Measurements from ENCODE around the gene ATF4. TPM values are rescaled to one million over a fixed set of nuclear protein-coding genes. Genes with fewer than 3 reads are reported as not detected.
A peak's percentile ranks its signal among the peaks of the same experiment; 100 is the strongest.

ATF4 gene
- total and polyA plus RNA-seq, 2 of the 13 experiments (the other 11 are each of a cell fraction or from before 2014, with no cell fraction given): 486 to 1,297 TPM

DNA sequence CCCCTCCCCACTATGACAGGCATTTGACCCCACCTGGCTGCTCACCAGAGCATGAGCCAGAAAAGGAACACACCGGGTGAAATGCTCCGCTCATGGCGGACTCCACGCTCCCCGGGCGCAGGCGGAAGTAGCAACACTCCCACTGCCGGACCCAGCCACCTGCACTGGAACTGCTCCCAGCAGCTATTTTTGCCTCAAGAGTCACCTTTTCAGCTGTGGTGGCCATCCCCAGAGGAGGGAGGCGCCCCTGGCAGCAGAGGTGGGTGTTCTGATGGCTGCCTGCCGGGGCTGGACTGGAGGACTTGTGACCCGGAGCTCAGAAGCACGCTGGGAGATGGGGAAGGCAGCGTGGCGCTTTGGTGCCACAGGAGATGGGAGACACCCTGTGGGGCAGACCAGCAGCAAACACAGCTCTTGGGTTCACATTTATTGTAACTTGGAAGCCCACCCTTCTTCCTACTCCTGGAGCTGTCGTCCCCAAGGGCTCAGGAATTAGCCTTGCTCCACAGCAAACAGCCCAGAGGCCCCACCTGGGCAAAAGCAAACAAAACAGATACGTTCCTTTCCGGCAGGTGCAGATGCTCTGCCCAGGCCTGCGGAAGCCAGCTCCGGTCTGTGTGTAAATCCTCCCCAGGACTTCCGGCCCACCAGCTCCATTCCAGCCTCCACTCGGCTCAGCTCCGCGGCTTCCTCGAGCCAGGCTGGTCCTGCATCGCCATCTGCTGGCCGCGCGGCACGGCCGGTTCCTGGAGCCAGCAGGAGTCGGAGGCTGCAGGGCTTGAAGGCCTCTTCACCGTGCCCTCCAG, 8.5 kb downstream of the ATF4 start (continued):
- TF ChIP-seq, protein P1, sequence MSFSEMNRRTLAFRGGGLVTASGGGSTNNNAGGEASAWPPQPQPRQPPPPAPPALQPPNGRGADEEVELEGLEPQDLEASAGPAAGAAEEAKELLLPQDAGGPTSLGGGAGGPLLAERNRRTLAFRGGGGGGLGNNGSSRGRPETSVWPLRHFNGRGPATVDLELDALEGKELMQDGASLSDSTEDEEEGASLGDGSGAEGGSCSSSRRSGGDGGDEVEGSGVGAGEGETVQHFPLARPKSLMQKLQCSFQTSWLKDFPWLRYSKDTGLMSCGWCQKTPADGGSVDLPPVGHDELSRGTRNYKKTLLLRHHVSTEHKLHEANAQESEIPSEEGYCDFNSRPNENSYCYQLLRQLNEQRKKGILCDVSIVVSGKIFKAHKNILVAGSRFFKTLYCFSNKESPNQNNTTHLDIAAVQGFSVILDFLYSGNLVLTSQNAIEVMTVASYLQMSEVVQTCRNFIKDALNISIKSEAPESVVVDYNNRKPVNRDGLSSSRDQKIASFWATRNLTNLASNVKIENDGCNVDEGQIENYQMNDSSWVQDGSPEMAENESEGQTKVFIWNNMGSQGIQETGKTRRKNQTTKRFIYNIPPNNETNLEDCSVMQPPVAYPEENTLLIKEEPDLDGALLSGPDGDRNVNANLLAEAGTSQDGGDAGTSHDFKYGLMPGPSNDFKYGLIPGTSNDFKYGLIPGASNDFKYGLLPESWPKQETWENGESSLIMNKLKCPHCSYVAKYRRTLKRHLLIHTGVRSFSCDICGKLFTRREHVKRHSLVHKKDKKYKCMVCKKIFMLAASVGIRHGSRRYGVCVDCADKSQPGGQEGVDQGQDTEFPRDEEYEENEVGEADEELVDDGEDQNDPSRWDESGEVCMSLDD (CRISPR knock-in tag; IDR thresholded peaks at IDR 0.05; ENCODE audit: borderline replicate concordance): no peak; the same call in 1 of the 2 replicates
- no peak for TF ChIP-seq HNRNPK (IDR thresholded peaks at IDR 0.05; ENCODE audit: low read depth, low read length, poor library complexity, severe bottlenecking)
- TF ChIP-seq BORCS8-MEF2B (CRISPR knock-in tag; IDR thresholded peaks at IDR 0.05): peak; percentile 91
- no peak for TF ChIP-seq ZNF484 (CRISPR knock-in tag; IDR thresholded peaks at IDR 0.05; ENCODE audit: borderline replicate concordance, low read depth)
- no peak for TF ChIP-seq EHMT2 (IDR thresholded peaks at IDR 0.05; ENCODE audit: borderline replicate concordance, low read depth, low read length)
- peak; percentile 93 for TF ChIP-seq TEAD3 (CRISPR knock-in tag; optimal IDR thresholded peaks at IDR 0.05; ENCODE audit: borderline replicate concordance)
- TF ChIP-seq ZSCAN12 (CRISPR knock-in tag; IDR thresholded peaks at IDR 0.05): 0 out of 2 replicates have a peak, but pooled peaks have one; percentile 58
- TF ChIP-seq ZNF558 (CRISPR knock-in tag; IDR thresholded peaks at IDR 0.05; ENCODE audit: borderline replicate concordance): no peak
- TF ChIP-seq SMYD3 (CRISPR knock-in tag; IDR thresholded peaks at IDR 0.05): no peak
- TF ChIP-seq SNAPC2 (CRISPR knock-in tag; IDR thresholded peaks at IDR 0.05): no peak
- 0 out of 2 replicates have a peak, but pooled peaks have one; percentile 42 for TF ChIP-seq ZNF44 (CRISPR knock-in tag; IDR thresholded peaks at IDR 0.05)
- TF ChIP-seq PHB2 (IDR thresholded peaks at IDR 0.05; ENCODE audit: partially characterized antibody): no peak
- peak; percentile 78 for TF ChIP-seq TOPORS (CRISPR knock-in tag; IDR thresholded peaks at IDR 0.05)
- TF ChIP-seq, protein P2, sequence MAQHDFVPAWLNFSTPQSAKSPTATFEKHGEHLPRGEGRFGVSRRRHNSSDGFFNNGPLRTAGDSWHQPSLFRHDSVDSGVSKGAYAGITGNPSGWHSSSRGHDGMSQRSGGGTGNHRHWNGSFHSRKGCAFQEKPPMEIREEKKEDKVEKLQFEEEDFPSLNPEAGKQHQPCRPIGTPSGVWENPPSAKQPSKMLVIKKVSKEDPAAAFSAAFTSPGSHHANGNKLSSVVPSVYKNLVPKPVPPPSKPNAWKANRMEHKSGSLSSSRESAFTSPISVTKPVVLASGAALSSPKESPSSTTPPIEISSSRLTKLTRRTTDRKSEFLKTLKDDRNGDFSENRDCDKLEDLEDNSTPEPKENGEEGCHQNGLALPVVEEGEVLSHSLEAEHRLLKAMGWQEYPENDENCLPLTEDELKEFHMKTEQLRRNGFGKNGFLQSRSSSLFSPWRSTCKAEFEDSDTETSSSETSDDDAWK (CRISPR knock-in tag; IDR thresholded peaks at IDR 0.05): no peak
- TF ChIP-seq, protein P3, sequence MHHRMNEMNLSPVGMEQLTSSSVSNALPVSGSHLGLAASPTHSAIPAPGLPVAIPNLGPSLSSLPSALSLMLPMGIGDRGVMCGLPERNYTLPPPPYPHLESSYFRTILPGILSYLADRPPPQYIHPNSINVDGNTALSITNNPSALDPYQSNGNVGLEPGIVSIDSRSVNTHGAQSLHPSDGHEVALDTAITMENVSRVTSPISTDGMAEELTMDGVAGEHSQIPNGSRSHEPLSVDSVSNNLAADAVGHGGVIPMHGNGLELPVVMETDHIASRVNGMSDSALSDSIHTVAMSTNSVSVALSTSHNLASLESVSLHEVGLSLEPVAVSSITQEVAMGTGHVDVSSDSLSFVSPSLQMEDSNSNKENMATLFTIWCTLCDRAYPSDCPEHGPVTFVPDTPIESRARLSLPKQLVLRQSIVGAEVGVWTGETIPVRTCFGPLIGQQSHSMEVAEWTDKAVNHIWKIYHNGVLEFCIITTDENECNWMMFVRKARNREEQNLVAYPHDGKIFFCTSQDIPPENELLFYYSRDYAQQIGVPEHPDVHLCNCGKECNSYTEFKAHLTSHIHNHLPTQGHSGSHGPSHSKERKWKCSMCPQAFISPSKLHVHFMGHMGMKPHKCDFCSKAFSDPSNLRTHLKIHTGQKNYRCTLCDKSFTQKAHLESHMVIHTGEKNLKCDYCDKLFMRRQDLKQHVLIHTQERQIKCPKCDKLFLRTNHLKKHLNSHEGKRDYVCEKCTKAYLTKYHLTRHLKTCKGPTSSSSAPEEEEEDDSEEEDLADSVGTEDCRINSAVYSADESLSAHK (CRISPR knock-in tag; IDR thresholded peaks at IDR 0.05; ENCODE audit: borderline replicate concordance): no peak
- TF ChIP-seq BRCA1 (CRISPR knock-in tag; IDR thresholded peaks at IDR 0.05): 0 out of 2 replicates have a peak, but pooled peaks have one; percentile 57
- TF ChIP-seq, protein P4, sequence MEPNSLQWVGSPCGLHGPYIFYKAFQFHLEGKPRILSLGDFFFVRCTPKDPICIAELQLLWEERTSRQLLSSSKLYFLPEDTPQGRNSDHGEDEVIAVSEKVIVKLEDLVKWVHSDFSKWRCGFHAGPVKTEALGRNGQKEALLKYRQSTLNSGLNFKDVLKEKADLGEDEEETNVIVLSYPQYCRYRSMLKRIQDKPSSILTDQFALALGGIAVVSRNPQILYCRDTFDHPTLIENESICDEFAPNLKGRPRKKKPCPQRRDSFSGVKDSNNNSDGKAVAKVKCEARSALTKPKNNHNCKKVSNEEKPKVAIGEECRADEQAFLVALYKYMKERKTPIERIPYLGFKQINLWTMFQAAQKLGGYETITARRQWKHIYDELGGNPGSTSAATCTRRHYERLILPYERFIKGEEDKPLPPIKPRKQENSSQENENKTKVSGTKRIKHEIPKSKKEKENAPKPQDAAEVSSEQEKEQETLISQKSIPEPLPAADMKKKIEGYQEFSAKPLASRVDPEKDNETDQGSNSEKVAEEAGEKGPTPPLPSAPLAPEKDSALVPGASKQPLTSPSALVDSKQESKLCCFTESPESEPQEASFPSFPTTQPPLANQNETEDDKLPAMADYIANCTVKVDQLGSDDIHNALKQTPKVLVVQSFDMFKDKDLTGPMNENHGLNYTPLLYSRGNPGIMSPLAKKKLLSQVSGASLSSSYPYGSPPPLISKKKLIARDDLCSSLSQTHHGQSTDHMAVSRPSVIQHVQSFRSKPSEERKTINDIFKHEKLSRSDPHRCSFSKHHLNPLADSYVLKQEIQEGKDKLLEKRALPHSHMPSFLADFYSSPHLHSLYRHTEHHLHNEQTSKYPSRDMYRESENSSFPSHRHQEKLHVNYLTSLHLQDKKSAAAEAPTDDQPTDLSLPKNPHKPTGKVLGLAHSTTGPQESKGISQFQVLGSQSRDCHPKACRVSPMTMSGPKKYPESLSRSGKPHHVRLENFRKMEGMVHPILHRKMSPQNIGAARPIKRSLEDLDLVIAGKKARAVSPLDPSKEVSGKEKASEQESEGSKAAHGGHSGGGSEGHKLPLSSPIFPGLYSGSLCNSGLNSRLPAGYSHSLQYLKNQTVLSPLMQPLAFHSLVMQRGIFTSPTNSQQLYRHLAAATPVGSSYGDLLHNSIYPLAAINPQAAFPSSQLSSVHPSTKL (CRISPR knock-in tag; IDR thresholded peaks at IDR 0.05): peak; percentile 70
- TF ChIP-seq ZBTB8A (CRISPR knock-in tag; IDR thresholded peaks at IDR 0.05; ENCODE audit: borderline replicate concordance, low read depth): no peak

Data from HepG2 (cell line).